Measurements from ENCODE around the gene KAT2A.

DNA sequence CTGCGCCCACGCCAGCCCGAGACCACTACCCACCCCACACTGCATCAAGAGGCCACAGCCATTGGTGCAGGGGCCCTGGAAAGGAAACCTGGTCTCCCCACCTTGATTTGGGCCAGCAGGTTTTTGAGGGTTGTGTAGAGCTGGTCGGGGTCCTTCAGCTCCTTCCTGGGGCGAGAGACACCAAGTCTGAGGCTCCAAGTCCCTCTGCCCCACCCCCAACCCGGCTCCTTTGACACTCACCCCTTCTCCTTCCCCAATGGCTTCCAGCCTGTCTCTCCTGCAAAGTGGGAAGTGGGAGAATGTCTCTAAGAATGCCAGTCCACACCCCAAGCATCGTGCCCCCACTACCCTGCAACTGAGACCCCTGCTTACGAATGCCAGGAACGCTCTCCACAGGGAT, 7.0 kb downstream of the KAT2A start:
- TF ChIP-seq KDM5B (IDR thresholded peaks at IDR 0.05; ENCODE audit: insufficient replicate concordance, low read depth, low read length) (no peak), PRPF4 (IDR thresholded peaks at IDR 0.05; ENCODE audit: insufficient read depth, low read depth, low read length, poor library complexity, severe bottlenecking) (no peak), EZH2 (IDR thresholded peaks at IDR 0.05; ENCODE audit: borderline replicate concordance, low read depth, low read length) (no peak), POLR2AphosphoS5 (IDR thresholded peaks at IDR 0.05; ENCODE audit: control insufficient read depth, insufficient read depth, low read depth, low read length) (no peak), NR2C2 (CRISPR knock-in tag; IDR thresholded peaks at IDR 0.05) (no peak), NR2C2 (tag; IDR thresholded peaks at IDR 0.05) (no peak), SREBF2 (CRISPR knock-in tag; IDR thresholded peaks at IDR 0.05) (no peak), NFE2L1 (tag; IDR thresholded peaks at IDR 0.05; ENCODE audit: borderline replicate concordance, low read depth) (no peak), KAT7 (CRISPR knock-in tag; IDR thresholded peaks at IDR 0.05; ENCODE audit: borderline replicate concordance) (no peak), MEIS2 (IDR thresholded peaks at IDR 0.05; ENCODE audit: partially characterized antibody) (no peak), PHB2 (IDR thresholded peaks at IDR 0.05; ENCODE audit: low read depth) (no peak), TARDBP (IDR thresholded peaks at IDR 0.05) (no peak)
- TF ChIP-seq, protein P1, sequence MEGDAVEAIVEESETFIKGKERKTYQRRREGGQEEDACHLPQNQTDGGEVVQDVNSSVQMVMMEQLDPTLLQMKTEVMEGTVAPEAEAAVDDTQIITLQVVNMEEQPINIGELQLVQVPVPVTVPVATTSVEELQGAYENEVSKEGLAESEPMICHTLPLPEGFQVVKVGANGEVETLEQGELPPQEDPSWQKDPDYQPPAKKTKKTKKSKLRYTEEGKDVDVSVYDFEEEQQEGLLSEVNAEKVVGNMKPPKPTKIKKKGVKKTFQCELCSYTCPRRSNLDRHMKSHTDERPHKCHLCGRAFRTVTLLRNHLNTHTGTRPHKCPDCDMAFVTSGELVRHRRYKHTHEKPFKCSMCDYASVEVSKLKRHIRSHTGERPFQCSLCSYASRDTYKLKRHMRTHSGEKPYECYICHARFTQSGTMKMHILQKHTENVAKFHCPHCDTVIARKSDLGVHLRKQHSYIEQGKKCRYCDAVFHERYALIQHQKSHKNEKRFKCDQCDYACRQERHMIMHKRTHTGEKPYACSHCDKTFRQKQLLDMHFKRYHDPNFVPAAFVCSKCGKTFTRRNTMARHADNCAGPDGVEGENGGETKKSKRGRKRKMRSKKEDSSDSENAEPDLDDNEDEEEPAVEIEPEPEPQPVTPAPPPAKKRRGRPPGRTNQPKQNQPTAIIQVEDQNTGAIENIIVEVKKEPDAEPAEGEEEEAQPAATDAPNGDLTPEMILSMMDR (IDR thresholded peaks at IDR 0.05 in 2 of 3, conservative IDR thresholded peaks at IDR 0.05 in 1 of 3; ENCODE audit: insufficient read depth in 2 of 3, low read depth in 1 of 3, low read length in 3 of 3), result no peak
- TF ChIP-seq, protein P2, sequence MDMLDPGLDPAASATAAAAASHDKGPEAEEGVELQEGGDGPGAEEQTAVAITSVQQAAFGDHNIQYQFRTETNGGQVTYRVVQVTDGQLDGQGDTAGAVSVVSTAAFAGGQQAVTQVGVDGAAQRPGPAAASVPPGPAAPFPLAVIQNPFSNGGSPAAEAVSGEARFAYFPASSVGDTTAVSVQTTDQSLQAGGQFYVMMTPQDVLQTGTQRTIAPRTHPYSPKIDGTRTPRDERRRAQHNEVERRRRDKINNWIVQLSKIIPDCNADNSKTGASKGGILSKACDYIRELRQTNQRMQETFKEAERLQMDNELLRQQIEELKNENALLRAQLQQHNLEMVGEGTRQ (CRISPR knock-in tag; IDR thresholded peaks at IDR 0.05), result no peak
- TF ChIP-seq, protein P3, sequence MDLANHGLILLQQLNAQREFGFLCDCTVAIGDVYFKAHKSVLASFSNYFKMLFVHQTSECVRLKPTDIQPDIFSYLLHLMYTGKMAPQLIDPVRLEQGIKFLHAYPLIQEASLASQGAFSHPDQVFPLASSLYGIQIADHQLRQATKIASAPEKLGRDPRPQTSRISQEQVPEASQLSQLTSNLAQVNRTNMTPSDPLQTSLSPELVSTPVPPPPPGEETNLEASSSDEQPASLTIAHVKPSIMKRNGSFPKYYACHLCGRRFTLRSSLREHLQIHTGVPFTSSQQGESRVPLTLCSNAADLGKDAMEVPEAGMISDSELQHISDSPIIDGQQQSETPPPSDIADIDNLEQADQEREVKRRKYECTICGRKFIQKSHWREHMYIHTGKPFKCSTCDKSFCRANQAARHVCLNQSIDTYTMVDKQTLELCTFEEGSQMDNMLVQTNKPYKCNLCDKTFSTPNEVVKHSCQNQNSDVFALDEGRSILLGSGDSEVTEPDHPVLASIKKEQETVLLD (IDR thresholded peaks at IDR 0.05), result no peak
